ENCODE results near the gene ADAMTS3.
A peak's percentile ranks its signal among the peaks of the same experiment; 100 is the strongest.

Gene ADAMTS3

GRCh38 chr4:72405417-72405816 is 163.6 kb downstream of the ADAMTS3 start:
- no peak for DNase-seq (ENCODE audit: low read depth)

- DNase-seq (ENCODE audit: low read depth), result no peak
These were observed 171.7 kb downstream of the ADAMTS3 start for GRCh38 chr4:72397314-72397713.

- DNase-seq (ENCODE audit: low read depth), result no peak
These were observed 174.9 kb downstream of the ADAMTS3 start for GRCh38 chr4:72394012-72394663.

- no peak for DNase-seq (ENCODE audit: low read depth)
These were observed 177.7 kb downstream of the ADAMTS3 start for GRCh38 chr4:72391281-72391680.

- peak; percentile 24 for DNase-seq (ENCODE audit: low read depth)
These were observed 178.6 kb downstream of the ADAMTS3 start for GRCh38 chr4:72390409-72390808.

GRCh38 chr4:72388521-72388920 is 180.5 kb downstream of the ADAMTS3 start:
- DNase-seq (ENCODE audit: low read depth), result no peak

- no peak for DNase-seq (ENCODE audit: low read depth)
These were observed 181.1 kb downstream of the ADAMTS3 start for GRCh38 chr4:72387959-72388358.

- peak; percentile 14 for DNase-seq (ENCODE audit: low read depth)
These were observed 185.6 kb downstream of the ADAMTS3 start for GRCh38 chr4:72383439-72383838.

- no peak for DNase-seq (ENCODE audit: low read depth)
These were observed 190.1 kb downstream of the ADAMTS3 start for GRCh38 chr4:72378901-72379300.

GRCh38 chr4:72377491-72378194 is 191.4 kb downstream of the ADAMTS3 start:
- no peak for DNase-seq (ENCODE audit: low read depth)

GRCh38 chr4:72376901-72377300 is 192.1 kb downstream of the ADAMTS3 start:
- DNase-seq (ENCODE audit: low read depth), result no peak

GRCh38 chr4:72375073-72375736 is 193.8 kb downstream of the ADAMTS3 start:
- peak; percentile 59 for DNase-seq (ENCODE audit: low read depth)

- no peak for DNase-seq (ENCODE audit: low read depth)
These were observed 194.9 kb downstream of the ADAMTS3 start for GRCh38 chr4:72374159-72374558.

GRCh38 chr4:72366601-72367000 is 202.4 kb downstream of the ADAMTS3 start:
- DNase-seq (ENCODE audit: low read depth), result no peak

- no peak for DNase-seq (ENCODE audit: low read depth)
These were observed 203.0 kb downstream of the ADAMTS3 start for GRCh38 chr4:72365981-72366380.

GRCh38 chr4:72365016-72365415 is 204.0 kb downstream of the ADAMTS3 start:
- DNase-seq (ENCODE audit: low read depth), result no peak

- no peak for DNase-seq (ENCODE audit: low read depth)
These were observed 208.9 kb downstream of the ADAMTS3 start for GRCh38 chr4:72360075-72360474.

- DNase-seq (ENCODE audit: low read depth), result no peak
These were observed 210.5 kb downstream of the ADAMTS3 start for GRCh38 chr4:72358483-72358882.

GRCh38 chr4:72357908-72358307 is 211.1 kb downstream of the ADAMTS3 start:
- no peak for DNase-seq (ENCODE audit: low read depth)

GRCh38 chr4:72352711-72353110 is 216.3 kb downstream of the ADAMTS3 start:
- peak; percentile 9 for DNase-seq (ENCODE audit: low read depth)

- no peak for DNase-seq (ENCODE audit: low read depth)
These were observed 217.5 kb downstream of the ADAMTS3 start for GRCh38 chr4:72351521-72351920.

- DNase-seq (ENCODE audit: low read depth), result no peak
These were observed 220.3 kb downstream of the ADAMTS3 start for GRCh38 chr4:72348701-72349100.

GRCh38 chr4:72344418-72344817 is 224.6 kb downstream of the ADAMTS3 start:
- no peak for DNase-seq (ENCODE audit: low read depth)
